Measurements from ENCODE around the gene ZNF385B.
"Not testable (repeated sequence)": the region's sequence is repeated elsewhere in the genome, so short reads cannot be mapped to it uniquely, and the experiment has no call there.

Gene ZNF385B

DNA sequence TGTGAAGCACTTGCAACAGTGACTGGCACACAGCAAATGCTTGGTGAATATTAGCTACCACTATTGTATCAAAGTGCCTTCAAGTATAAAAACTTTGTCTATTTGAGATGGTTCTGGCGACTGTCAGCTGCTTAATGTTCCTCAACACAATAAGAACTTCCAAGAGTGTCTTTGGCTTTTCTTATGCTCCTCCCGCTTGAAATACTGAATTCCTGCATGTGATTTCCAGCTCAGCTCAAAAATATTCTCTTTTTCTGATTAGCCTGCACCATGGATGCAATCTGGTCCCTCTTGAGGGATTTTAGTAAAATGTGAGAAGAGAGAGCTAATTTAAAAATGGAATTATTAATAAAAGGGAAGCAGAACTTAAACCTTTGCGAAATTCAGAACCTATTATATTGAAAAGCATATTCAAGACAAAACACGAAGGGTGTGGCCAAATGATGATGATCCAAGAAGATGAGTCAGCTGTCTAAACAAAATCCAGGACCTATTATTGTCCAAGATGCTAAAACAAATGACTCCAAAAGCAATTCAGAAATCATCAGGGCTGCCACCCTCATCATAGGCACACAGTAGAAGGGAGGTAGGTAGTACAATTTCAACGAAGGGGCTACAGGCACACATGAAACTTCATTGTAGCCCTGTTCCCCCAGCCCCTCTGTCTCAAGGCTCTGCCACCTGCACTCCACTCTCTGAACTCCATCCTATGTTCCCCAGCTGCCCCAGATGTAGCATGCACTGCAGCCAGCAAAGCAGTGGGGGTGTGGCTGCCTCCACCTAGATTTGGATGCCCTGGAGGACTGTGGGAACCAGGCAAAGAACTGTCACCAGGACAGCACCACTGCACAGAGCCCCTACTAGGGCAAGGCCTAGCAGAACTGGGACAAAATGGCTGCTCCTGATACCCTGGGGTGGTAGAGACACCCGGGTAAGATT, 190.1 kb downstream of the ZNF385B start:
- no peak for DNase-seq

DNA sequence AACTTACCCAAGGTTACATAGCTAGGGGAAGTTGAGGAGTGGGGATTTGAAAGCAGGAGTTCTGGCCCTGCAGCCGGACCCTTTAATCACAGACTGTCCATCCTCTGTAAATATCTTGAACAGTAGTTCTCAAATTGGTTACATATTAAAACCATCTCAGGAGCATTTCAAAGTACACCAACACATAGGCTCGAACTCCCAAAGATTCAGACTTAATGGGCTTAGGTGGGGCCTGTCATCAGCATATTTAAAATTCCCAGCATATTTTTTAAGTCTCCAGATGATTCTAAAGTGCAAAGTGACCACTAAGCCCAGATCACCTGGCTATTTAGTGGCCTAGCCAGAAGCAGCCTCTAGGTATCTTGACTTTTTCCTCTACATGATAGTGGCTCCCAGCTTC, 192.2 kb downstream of the ZNF385B start:
- no peak for DNase-seq

DNA sequence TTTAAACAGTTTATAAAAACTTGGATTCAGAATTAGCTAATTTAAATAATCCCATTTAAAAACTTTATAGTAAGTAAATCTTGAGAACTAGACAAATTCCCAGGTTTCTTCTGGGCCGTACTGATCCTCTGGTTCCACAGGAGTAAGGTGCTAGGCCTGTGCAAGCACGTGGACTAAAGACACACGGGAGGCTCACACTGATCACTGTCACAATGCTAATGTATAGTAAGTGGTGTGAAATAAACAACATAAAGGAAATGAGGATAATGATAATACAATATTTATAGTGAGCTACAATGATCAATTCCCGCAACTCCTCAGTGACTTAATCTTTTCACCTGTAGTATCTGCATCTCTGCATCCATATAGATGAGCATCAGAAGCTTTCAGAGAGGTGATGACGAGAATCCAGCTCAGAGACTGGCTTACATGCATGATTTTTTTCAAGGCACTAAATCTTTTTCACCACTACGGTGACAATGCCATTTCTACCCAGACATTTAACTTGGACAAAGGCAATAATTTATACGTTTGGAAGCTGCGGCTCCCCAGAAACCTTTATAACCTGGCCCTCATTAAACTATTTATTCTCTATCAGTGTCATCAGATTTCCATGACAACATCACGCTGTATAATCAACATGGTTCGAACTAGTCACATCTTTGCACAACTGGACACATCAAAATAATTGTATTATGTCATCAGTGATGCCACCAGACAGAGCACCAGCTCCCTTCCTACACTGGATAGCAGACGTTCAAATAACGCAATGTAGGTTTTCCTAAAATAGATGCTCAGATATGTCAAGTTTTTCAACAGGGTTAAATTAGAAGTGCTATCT, 196.2 kb downstream of the ZNF385B start:
- no peak for DNase-seq

DNA sequence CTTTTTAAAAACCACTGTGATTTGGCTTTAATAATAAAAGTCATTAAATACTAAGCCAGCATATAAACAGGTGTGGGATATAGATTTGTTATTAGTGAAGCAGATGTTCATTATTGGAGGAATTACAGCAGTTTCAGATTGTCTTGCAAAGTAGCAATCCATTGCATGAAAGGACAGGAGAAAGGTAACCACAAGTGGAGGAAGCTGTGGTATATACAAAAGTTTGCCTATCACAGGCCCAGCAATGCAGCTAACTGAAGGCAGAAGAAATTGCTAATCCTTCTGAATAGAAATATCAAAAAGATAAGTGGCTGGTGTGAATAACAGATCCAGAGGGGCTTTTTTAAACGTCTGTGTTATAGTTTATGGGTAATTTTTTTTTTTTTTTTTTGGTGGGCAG, 199.4 kb downstream of the ZNF385B start:
- no peak for DNase-seq

GRCh38 chr2:179657068-179657595, 204.3 kb downstream of the ZNF385B start:
- no peak for DNase-seq

DNA sequence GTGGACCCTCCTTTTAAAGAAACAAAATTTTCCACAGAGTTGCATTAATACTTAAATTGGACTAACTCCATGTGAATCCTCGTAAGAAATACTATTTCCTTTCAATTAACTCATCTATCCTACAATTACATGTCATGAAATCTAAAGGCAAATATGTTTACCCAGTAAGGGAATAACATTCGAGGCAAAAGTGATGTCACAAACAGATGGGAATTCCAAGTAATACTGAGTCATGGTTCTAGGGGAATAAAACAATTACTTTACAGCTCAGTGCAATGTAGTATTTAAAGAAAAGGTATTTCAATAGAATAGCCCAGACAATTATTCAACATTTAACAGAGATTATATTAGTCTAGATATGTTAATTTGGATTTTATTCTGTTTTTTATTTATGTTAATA, 205.8 kb downstream of the ZNF385B start:
- no peak for DNase-seq

- no peak for DNase-seq
These were observed 206.6 kb downstream of the ZNF385B start for GRCh38 chr2:179654806-179655205.

DNA sequence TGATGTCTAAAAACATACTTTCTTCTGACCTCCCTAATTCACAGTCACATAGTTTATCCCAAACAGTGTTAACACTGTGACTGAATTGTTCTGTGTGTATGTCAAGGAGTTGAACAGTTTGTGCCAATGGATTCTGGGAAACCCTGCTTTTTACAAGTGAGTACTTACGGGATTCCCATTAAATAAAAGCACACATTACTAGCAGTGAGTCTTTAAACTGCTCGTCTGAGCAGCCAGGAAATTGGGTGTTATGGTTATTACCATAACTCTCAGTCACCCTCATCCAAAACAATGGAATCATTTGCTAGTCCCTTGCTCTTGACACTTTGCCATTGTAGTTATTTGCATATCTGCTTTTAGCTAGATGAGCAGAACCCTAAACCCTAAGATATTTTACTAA, 209.1 kb downstream of the ZNF385B start:
- DNase-seq, result no peak

- no peak for DNase-seq
These were observed 211.0 kb downstream of the ZNF385B start for GRCh38 chr2:179650420-179650819.

DNA sequence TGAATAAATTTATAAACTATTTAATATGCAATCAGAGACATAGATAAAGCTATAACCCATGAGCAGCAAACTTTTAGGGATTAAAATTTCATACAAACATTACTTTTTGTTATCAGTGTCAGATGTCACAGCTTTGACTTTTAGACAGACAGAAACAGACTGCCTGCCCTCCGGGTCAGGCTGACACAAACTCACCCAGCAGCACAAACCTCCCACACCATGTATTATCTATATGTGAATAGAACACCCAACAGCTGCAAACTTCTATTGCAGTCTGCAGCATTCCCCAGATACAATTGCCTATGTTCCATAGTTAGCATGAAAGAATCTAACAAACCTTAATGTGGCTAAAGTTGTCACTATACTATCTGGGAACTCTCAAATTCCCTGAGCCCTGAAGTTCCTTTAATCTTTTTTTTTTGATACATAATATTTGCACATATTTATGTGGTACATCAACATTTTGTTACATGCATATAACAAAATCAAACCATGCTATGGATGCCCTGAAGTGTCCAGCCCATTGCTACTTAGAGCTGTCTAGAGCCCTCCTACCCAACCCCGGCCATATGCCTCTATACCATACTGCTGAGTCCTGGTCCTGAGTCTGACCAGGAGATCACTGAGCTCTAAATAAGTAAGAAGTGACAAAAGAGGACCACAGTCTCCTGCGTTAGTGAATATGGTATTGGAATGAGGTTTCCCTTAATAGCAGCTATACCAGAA, 214.4 kb downstream of the ZNF385B start:
- DNase-seq, result no peak

DNA sequence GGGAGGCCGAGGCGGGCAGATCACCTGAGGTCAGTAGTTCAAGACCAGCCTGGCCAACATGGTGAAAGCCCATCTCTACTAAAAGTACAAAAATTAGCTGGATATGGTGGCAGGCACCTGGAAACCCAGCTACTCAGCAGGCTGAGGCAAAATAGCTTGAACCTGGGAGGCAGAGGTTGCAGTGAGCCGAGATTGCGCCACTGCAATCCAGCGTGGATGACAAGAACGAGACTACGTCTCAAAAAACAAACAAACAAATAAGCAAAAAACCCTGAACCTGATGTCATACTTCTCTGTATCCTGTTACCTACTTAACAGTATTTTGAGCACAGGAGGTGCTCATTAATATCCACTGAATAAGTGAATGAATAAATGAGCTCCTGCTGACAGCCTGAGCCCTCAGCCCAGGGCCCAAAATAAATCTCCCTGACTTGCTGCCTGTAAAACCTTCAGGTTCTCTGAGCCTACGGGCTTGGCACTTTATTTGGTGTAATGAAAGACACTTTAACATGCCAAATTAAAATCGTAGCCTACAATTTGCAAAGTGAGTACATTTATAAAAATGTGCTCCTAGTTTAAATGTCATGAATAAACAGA, 215.1 kb downstream of the ZNF385B start:
- DNase-seq, result no peak

- DNase-seq, result no peak
These were observed 216.4 kb downstream of the ZNF385B start for GRCh38 chr2:179645047-179645446.

DNA sequence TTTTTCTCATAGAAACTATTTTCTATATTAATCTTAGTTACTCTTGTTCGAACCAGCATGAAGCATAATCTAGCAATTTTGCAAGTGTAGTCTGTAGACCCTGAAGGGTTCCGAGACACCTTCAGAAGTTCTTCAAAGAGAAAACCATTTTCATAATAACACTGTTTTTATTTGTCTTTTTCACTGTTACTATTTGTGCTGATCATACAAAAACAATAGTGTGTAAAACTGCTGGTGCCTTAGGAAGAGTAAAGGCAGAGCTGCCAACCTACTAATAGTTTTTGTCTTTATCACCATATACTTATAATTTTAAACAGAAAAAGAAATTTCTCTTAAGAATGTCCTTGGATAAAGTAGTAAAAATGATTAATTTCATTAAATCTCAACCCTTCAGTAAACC, 218.9 kb downstream of the ZNF385B start:
- no peak for DNase-seq

DNA sequence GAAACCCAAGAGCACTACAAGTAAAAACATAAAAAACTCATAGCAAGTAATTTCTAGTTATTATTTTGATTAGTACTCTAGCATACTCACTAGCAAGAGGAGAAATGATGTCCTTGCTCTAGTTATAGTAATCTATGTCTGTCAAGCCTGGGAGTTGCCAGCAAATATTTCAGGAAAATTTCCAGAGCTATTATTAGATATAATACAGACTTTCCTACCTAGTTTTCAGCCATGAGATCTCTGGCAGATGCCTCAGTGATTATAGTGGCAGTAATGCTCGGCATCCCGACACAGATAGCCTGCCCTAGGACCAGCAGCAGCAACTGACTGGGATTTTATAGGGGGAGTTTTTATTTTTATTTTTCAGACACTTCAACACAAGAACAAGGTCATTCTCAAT, 224.4 kb downstream of the ZNF385B start:
- no peak for DNase-seq

DNA sequence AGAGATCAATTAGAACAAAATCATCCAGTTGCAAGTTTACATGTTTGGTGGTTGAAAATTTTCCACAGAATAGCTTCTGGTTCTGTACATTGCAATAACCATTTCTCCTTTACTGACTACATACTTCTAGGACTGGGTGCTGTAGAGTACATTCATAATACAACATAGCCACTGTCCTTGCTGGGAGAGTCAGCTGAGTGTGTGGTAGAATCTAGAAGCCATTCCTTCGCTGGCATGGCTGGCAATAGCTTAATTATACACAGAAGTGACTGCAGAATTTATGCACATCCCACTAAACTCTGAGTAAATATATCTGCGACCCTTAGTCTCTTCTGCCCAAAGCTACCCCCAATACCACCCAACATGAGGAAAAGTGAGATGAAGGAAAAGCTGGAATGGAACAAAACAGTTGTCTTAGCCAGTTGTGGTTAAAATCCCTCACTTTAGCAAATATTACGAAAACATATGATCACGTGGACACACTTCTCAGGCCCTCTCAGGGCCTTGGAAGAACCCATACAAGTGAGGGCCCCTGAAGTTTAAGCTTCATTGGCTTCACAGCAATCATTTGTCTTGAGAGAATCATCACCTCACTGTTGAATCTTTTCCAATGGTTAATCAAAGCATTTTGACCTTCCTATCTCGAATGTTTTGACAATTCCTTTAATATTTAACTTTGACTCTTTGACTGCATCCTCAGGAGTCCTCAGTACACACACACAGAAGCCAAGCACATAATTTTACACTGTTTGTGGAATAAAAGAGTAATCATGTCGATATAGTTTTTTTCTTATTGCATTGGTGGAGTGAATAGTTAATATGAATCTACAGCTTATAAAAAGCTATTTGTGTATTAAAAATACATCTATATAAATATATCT, 225.1 kb downstream of the ZNF385B start:
- DNase-seq, result no peak

GRCh38 chr2:179631769-179632385, 229.5 kb downstream of the ZNF385B start:
- not testable (repeated sequence) for DNase-seq

- DNase-seq, result not testable (repeated sequence)
These were observed 231.6 kb downstream of the ZNF385B start for GRCh38 chr2:179629776-179630175.

DNA sequence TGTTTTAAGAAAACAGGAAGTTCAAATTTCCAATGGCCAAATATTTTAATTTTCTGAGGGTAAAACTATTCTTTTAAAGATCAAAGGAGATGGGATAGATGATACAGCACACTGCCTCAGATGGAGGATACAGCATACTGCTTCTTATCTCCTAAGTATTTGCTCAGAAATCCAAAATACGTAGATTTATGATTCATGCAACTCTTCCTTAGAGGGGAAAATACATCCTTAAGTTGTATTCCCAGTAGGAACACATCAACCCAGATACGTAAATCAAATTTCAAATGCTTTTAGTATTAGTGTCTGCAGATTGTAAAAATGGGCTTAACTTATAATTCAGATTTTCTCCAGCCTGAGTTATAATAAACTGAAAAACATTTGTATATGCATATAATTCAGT, 235.2 kb downstream of the ZNF385B start:
- DNase-seq, result no peak

GRCh38 chr2:179622635-179623300, 238.6 kb downstream of the ZNF385B start:
- no peak for DNase-seq

DNA sequence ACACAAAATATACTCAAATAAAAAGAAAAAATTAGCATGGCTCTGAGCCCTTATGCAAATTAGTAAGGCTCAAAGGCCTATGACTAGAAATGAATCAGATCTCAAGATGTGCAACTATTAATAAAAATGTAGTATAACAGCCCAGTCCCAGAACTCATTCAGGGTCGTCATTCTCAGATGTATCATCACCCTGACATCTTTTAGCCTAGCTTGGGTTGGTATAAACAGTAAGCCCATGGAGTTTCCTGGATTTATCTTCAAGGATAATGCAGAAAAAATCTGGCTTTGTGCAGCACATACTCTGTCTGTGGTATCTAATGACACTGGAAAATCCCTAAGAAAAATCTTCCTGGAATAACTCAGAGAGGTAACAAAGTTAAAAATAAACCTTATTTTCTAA, 239.3 kb downstream of the ZNF385B start:
- DNase-seq, result no peak
